GM12801 (cell line): ENCODE measurements around the gene RNF212.

Source experiments
- CTCF ChIP-seq: IDR thresholded peaks from one replicate; pipeline ENCODE4 v1.5.1; 2011; ENCODE audit warnings: control low read depth; ENCODE audit not compliant: insufficient read length; ENCODE audit errors: extremely low read depth

RNF212 gene

GRCh38 chr4:1058997-1059665, 54.2 kb downstream of the RNF212 start:
- no peak for TF ChIP-seq CTCF

GRCh38 chr4:1058198-1058996, 55.0 kb downstream of the RNF212 start:
- no peak for TF ChIP-seq CTCF

GRCh38 chr4:1057403-1057745, 56.0 kb downstream of the RNF212 start:
- no peak for TF ChIP-seq CTCF

GRCh38 chr4:1056671-1057402, 56.5 kb downstream of the RNF212 start:
- TF ChIP-seq CTCF = no peak

GRCh38 chr4:1055721-1056590, 57.4 kb downstream of the RNF212 start:
- no peak for TF ChIP-seq CTCF

- no peak for TF ChIP-seq CTCF
Measured at GRCh38 chr4:1053080-1053661, 60.2 kb downstream of the RNF212 start.
